AG04450 (cell line): ENCODE data around the gene USP49. TPM values are rescaled to one million over a fixed set of nuclear protein-coding genes. Genes with fewer than 3 reads are reported as not detected.

ENCODE experiments used
- CTCF ChIA-PET: fragments of 300-600, 350-600 bp; formaldehyde crosslinking; extraction: SDS; loops from one replicate; lab custom pipeline; 2022; ENCODE audit warnings: antibody characterized with exemption, inconsistent platforms; lab: Charles Lee
- POLR2A ChIA-PET: fragments of 350-600 bp; formaldehyde crosslinking; extraction: SDS; loops from one replicate; lab custom pipeline; 2021; ENCODE audit warnings: antibody characterized with exemption, inconsistent platforms; lab: Yijun Ruan, JAX
- DNase-seq: peaks from one replicate; pipeline ENCODE4 v3.0.0-alpha.2; 2011; ENCODE audit warnings: low read depth, low spot score
- H3K27ac ChIP-seq: one replicate; pipeline ENCODE4 v1.5.1; 2012; ENCODE audit warnings: low read depth, low read length, control low read depth
- H3K27me3 ChIP-seq: one replicate; pipeline ENCODE4 v1.6.0; 2012; ENCODE audit warnings: low read length; ENCODE audit not compliant: control insufficient read depth, insufficient read depth
- H3K4me3 ChIP-seq: 2 replicates; pipeline ENCODE4 v1.5.1; 2011; ENCODE audit warnings: mild to moderate bottlenecking, low read depth, low read length, control low read depth
- H3K9me3 ChIP-seq: 2 replicates; pipeline ENCODE4 v1.5.1; 2012; ENCODE audit warnings: low read length; ENCODE audit not compliant: control insufficient read depth, insufficient read depth
- CTCF ChIP-seq: IDR thresholded peaks from 2 replicates; pipeline ENCODE4 v1.5.1; 2011; ENCODE audit warnings: low read depth, low read length, control low read depth, inconsistent platforms
- polyA plus RNA-seq: library from polyadenylated mRNA; depleted of rRNA; stranded (reverse); fragments of >200 nt; gene quantifications from 2 replicates; pipeline ENCODE4 v1.2.3, GENCODE V29; 2011

USP49 gene
- polyA plus RNA-seq, 1 experiment, result 3.0 TPM

- POLR2A ChIA-PET, result no interaction called here
- Histone ChIP-seq H3K9me3 (no peaks in the 10 kb centered on the region), H3K4me3 (no peak overlapping the region), H3K27me3 (peaks cover 20% of the 10 kb centered on the region), H3K27ac (no peak overlapping the region)
- no peak for TF ChIP-seq CTCF
- CTCF ChIA-PET, result interaction anchor here (0.9 kb wide), 1 partner anchor 54 kb away, joined by 3 read pairs; no protein-coding TSS in a partner anchor
- no peak for DNase-seq
These were observed 135.1 kb downstream of the USP49 start for GRCh38 chr6:41759905-41760579.

GRCh38 chr6:41759106-41759904, 135.9 kb downstream of the USP49 start:
- ChIA-PET CTCF (interaction anchor here (0.9 kb wide), 1 partner anchor 53 kb away, joined by 3 read pairs; no protein-coding TSS in a partner anchor), POLR2A (no interaction called here)
- Histone ChIP-seq H3K27ac (no peak overlapping the region), H3K27me3 (peaks cover 20% of the 10 kb centered on the region), H3K4me3 (no peak overlapping the region), H3K9me3 (no peaks in the 10 kb centered on the region)
- no peak for TF ChIP-seq CTCF
- no peak for DNase-seq

GRCh38 chr6:41758641-41759035, 136.5 kb downstream of the USP49 start:
- CTCF ChIA-PET, result no interaction called here
- POLR2A ChIA-PET, result no interaction called here

GRCh38 chr6:41757931-41758640, 137.1 kb downstream of the USP49 start:
- H3K4me3 ChIP-seq, result no peak overlapping the region
- ChIA-PET POLR2A (no interaction called here), CTCF (no interaction called here)
- H3K27ac ChIP-seq, result no peak overlapping the region
- no peaks in the 10 kb centered on the region for H3K9me3 ChIP-seq
- DNase-seq, result no peak
- no peak for TF ChIP-seq CTCF
- H3K27me3 ChIP-seq, result peaks cover 24% of the 10 kb centered on the region

More at GRCh38 chr6:41758641-41759035, 136.5 kb downstream of the USP49 start:
- Histone ChIP-seq H3K9me3 (no peaks in the 10 kb centered on the region), H3K4me3 (no peak overlapping the region), H3K27me3 (peaks cover 23% of the 10 kb centered on the region), H3K27ac (no peak overlapping the region)
- no peak for DNase-seq
- TF ChIP-seq CTCF, result no peak
